Measurements from ENCODE around the gene LSAMP. TPM values are rescaled to one million over a fixed set of nuclear protein-coding genes. Genes with fewer than 3 reads are reported as not detected.

LSAMP gene
- total RNA-seq, 2 experiments from 2014 or later, result not detected

DNA sequence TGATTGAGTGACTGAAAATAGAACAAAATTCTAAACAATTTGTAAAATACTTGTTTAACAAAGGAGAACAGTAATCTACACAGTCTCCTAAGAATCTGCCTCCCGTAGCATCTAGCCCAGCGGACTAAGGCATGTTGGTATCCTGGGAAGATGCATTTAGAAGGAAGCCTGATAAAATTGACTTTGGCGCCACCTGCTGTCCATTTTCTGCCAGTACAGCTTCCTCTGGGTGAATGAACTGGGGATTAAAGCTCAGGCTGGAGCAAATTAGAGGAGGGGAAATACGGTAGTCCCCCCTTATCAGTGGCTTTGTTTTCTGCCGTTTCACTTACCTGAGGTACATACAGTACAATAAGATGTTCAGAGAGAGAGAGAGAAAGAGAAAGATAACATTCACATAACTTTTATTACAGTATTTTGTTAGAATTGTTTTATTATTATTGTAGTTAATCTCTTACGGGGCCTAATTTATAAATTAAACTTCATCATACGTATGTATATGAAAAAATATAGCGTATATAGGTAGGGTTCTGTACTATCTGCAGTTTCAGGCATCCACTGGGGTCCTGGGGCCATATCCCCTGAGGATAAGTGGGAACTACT lies 630.4 kb downstream of the LSAMP start:
- Mint-ChIP-seq H3K36me3 (ENCODE audit: low read depth) (no peaks in the 10 kb centered on the region), H3K9me3 (no peaks in the 10 kb centered on the region), H3K27me3 (peaks cover 8% of the 10 kb centered on the region), H3K4me3 (no peak overlapping the region), H3K27ac (no peak overlapping the region), H3K4me1 (ENCODE audit: low read depth) (no peaks in the 10 kb centered on the region)
- DNase-seq (peak; percentile 78), ATAC-seq (peak; percentile 80)
- TF ChIP-seq, protein P1, sequence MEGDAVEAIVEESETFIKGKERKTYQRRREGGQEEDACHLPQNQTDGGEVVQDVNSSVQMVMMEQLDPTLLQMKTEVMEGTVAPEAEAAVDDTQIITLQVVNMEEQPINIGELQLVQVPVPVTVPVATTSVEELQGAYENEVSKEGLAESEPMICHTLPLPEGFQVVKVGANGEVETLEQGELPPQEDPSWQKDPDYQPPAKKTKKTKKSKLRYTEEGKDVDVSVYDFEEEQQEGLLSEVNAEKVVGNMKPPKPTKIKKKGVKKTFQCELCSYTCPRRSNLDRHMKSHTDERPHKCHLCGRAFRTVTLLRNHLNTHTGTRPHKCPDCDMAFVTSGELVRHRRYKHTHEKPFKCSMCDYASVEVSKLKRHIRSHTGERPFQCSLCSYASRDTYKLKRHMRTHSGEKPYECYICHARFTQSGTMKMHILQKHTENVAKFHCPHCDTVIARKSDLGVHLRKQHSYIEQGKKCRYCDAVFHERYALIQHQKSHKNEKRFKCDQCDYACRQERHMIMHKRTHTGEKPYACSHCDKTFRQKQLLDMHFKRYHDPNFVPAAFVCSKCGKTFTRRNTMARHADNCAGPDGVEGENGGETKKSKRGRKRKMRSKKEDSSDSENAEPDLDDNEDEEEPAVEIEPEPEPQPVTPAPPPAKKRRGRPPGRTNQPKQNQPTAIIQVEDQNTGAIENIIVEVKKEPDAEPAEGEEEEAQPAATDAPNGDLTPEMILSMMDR (IDR thresholded peaks at IDR 0.05), result peak; percentile 93
- intact Hi-C loops (cut with micrococcal nuclease), result loop anchor here (10.0 kb wide), 3 partner anchors 90 to 600 kb away; no protein-coding TSS in a partner anchor
- CTCF ChIA-PET, result interaction anchor here (0.6 to 2.5 kb wide), 24 partner anchors 11 to 1481 kb away, joined by 3 to 15 read pairs (median 3); no protein-coding TSS in a partner anchor
- POLR2A ChIA-PET, result no interaction called here

DNA sequence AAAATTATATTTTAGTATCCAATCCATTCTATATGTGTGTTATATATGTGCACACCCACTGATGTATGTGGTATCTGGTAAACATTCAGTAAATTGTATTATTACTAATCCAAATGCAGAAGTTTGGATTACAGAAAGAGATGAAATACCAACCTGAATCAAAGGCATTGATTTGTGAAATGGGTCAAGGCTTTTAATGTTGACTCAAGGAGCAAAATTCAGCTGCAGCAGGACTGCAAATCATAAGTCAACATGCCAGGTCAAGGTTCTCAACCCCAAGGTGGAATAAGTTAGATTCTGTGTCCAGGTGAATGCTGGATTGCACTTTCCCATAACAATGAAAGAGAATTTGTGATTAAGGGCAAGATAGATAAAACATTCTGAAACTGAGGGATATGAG lies 631.3 kb downstream of the LSAMP start:
- Mint-ChIP-seq H3K4me1 (ENCODE audit: low read depth) (no peaks in the 10 kb centered on the region), H3K36me3 (ENCODE audit: low read depth) (no peaks in the 10 kb centered on the region), H3K27me3 (peaks cover 10% of the 10 kb centered on the region), H3K27ac (no peak overlapping the region), H3K4me3 (no peak overlapping the region), H3K9me3 (no peaks in the 10 kb centered on the region)
- CTCF ChIA-PET, result interaction anchor here (2.5 kb wide), 1 partner anchor 596 kb away, joined by 15 read pairs; no protein-coding TSS in a partner anchor
- ATAC-seq (no peak), DNase-seq (no peak)
- intact Hi-C loops (cut with micrococcal nuclease), result loop anchor here (10.0 kb wide), 3 partner anchors 89 to 599 kb away; no protein-coding TSS in a partner anchor
- TF ChIP-seq, protein P1 (IDR thresholded peaks at IDR 0.05), result no peak
- POLR2A ChIA-PET, result no interaction called here

DNA sequence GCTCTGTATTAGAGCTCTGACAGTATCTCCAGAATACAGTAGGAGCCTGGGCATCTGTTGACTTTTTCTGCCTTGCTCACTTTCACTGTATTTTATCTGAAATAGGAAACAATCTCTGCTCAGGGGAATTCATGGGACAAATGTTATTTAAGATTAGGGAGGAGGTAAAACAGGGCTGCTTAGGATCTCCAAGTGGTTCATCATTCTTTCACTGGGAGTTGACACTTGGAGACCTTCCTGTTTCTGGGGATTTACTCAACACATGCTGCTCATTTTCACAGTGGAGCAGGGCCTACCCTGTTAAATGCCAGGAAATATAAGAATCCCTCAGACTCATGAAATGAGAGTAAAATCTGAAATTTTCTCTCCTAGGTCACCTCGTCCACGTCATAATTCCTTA lies 636.5 kb downstream of the LSAMP start:
- no peak for DNase-seq
- H3K27me3 Mint-ChIP-seq, result peaks cover 29% of the 10 kb centered on the region
- no peak overlapping the region for H3K4me3 Mint-ChIP-seq
- no peak overlapping the region for H3K27ac Mint-ChIP-seq
- CTCF ChIA-PET, result no interaction called here
- peaks cover 2% of the 10 kb centered on the region for H3K4me1 Mint-ChIP-seq (ENCODE audit: low read depth)
- POLR2A ChIA-PET, result no interaction called here
- intact Hi-C loops (cut with micrococcal nuclease), result no loop called here
- TF ChIP-seq, protein P1 (IDR thresholded peaks at IDR 0.05), result no peak
- no peak for ATAC-seq
- H3K36me3 Mint-ChIP-seq (ENCODE audit: low read depth), result no peaks in the 10 kb centered on the region
- H3K9me3 Mint-ChIP-seq, result no peaks in the 10 kb centered on the region

DNA sequence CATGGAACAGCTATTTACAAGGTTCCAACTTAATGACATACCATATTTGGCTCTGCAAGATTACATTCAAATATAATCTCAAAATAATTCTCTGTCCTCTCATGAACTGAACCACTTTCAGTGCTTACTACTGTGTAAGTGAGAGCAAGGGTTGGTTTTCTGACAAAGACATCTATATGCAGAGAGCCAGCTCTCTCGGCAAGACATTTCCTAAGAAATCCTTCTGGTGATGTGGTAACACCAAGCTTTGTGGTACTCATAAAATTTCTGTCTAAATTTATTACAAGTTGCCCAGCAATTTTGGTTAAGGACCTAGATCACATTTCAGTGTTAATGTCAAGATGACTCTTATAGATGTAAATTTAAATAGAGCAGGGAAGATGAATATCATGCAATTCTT lies 637.0 kb downstream of the LSAMP start:
- ChIA-PET POLR2A (no interaction called here), CTCF (no interaction called here)
- peaks cover 32% of the 10 kb centered on the region for H3K27me3 Mint-ChIP-seq
- no peak overlapping the region for H3K27ac Mint-ChIP-seq
- intact Hi-C loops (cut with micrococcal nuclease), result no loop called here
- no peak for DNase-seq
- H3K36me3 Mint-ChIP-seq (ENCODE audit: low read depth), result no peaks in the 10 kb centered on the region
- no peak for ATAC-seq
- H3K4me3 Mint-ChIP-seq, result no peak overlapping the region
- peaks cover 2% of the 10 kb centered on the region for H3K4me1 Mint-ChIP-seq (ENCODE audit: low read depth)
- TF ChIP-seq, protein P1 (IDR thresholded peaks at IDR 0.05), result no peak
- no peaks in the 10 kb centered on the region for H3K9me3 Mint-ChIP-seq

DNA sequence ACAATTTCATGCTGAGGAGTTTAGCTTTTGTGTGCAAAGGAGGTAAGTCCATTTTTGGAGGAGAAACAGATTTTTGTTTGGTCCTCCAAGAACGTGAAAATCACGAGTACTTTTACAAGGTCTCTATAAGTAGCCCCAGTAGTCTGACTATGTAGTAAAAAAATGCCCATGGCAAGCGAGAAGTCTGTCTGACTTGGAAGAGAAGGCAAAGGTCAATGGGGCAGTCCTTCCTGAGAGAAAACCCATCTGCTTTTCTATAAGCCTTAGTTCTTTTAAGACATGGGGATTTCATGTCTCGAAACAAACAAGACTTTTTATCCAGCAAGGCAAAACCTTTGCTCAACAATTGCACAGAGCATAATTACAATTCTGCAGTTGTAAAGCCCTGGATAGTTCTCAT lies 638.8 kb downstream of the LSAMP start:
- Mint-ChIP-seq H3K27me3 (peaks cover 38% of the 10 kb centered on the region), H3K4me3 (no peak overlapping the region), H3K4me1 (ENCODE audit: low read depth) (peaks cover 2% of the 10 kb centered on the region), H3K27ac (no peak overlapping the region), H3K9me3 (no peaks in the 10 kb centered on the region), H3K36me3 (ENCODE audit: low read depth) (no peaks in the 10 kb centered on the region)
- CTCF ChIA-PET, result no interaction called here
- POLR2A ChIA-PET, result no interaction called here
- TF ChIP-seq, protein P1 (IDR thresholded peaks at IDR 0.05), result no peak
- DNase-seq, result no peak
- intact Hi-C loops (cut with micrococcal nuclease), result no loop called here
- ATAC-seq, result no peak

All from activated CD8-positive, alpha-beta T cell treated with anti-CD3 and anti-CD28 coated beads for 36 hours (primary cell).